HG02973 (cell line): ENCODE measurements around the gene ENHO.

Source experiments
- ATAC-seq: cut with Tn5 transposase; IDR thresholded peaks from one replicate; pipeline ENCODE4 v1.9.1; 2021; ENCODE audit warnings: moderate library complexity; ENCODE audit not compliant: unreplicated experiment

The ENHO gene

GRCh38 chr9:34555936-34556525, 33.2 kb upstream of the ENHO start:
- no peak for ATAC-seq

- no peak for ATAC-seq
Observed at GRCh38 chr9:34555500-34555899, 32.7 kb upstream of the ENHO start.

DNA sequence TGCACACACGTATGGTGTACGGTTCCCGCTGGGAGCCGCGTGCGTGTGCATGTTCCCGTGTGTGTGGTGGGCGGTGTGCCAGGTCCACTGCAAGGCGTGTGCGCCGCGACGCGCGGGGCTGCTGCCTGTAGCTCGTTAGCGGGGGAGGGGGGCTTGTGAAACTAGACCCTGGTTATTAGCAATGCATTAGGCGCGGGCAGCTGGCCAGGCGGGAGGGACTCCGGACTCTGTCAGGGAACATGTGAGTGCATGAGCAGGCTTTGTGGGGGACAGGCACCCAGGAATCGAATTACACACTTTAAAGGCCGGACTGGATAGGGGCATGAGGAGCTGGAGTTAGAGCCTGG, 32.2 kb upstream of the ENHO start:
- no peak for ATAC-seq

DNA sequence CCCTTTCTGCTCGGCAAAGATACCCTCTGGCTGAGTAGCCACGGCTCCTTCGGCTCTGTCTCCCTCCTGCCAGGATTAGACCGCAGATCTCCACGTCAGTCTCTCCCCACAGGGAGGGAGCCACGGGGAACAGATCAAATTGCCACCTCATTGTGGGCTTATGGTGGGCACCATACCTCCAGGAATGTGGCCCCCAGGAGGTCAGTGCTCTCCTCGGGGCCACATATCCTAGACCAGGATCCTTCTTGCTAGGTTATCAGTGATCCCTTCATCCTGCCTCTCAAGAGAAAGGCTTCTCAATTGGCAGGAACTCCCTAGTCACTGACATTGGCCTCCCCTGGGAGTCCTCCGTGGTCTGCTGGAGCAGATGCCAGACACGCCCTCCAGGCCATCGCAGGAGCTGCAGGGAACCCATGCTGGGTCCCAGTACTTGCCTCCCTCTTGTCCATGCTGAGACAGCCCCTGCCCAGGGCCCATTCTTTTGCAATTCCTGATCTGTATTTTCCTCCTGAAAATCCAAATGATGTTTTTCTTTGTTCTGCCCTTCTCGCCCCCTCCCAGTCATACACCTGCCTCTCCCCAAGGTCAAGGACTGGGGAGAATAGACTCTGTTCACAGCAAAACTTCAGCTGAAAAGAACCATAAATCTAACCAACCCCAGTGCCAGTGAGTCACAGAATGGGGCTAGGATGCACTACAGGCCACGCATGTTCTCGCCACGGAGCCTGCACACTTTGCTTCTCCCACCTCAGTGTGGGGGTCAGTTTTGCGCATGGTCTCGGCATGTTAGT, 31.6 kb upstream of the ENHO start:
- no peak for ATAC-seq

- ATAC-seq, result no peak
Observed at GRCh38 chr9:34553511-34554021, 30.8 kb upstream of the ENHO start.

- ATAC-seq, result no peak
Observed at GRCh38 chr9:34552986-34553385, 30.2 kb upstream of the ENHO start.

DNA sequence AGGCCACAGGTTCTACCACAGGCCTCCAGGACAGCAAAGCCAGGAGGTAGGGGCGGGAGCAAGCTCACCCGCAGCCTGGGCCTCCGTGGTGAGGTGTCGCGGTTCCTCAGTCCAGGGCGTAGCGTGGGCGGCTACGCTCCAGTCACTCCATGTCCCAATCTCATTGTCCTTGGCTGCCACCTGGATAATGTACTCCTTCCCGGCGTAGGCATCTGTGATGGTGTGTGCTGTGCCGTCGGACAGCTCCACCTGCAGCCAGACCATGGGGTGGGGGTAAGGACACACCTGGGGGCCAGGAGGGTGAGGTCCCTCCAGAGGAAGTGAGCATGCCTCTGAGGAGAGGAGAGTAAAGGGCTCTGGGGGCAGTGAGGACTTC, 29.8 kb upstream of the ENHO start:
- no peak for ATAC-seq

- no peak for ATAC-seq
Observed at GRCh38 chr9:34551751-34552605, 29.2 kb upstream of the ENHO start.

- ATAC-seq, result no peak
Observed at GRCh38 chr9:34550681-34551270, 28.0 kb upstream of the ENHO start.

GRCh38 chr9:34550016-34550680, 27.4 kb upstream of the ENHO start:
- no peak for ATAC-seq

DNA sequence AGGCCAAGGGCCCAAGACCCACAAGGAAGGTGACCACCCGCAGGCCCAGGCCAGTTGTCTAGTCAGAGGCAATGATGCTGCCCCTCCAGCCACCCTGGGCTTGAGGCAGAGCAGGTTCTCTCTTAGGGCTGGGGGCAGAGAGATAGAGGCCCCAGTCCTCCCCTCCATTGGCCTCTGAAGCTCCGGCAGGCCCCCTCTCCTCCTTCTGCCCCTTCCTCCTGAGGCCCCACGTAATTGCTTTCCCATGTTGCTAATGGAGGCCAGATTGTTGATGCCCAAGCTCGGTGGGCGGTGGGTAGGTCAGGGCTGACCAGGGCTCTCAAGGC, 26.6 kb upstream of the ENHO start:
- no peak for ATAC-seq

- ATAC-seq, result no peak
Observed at GRCh38 chr9:34547960-34548611, 25.3 kb upstream of the ENHO start.

DNA sequence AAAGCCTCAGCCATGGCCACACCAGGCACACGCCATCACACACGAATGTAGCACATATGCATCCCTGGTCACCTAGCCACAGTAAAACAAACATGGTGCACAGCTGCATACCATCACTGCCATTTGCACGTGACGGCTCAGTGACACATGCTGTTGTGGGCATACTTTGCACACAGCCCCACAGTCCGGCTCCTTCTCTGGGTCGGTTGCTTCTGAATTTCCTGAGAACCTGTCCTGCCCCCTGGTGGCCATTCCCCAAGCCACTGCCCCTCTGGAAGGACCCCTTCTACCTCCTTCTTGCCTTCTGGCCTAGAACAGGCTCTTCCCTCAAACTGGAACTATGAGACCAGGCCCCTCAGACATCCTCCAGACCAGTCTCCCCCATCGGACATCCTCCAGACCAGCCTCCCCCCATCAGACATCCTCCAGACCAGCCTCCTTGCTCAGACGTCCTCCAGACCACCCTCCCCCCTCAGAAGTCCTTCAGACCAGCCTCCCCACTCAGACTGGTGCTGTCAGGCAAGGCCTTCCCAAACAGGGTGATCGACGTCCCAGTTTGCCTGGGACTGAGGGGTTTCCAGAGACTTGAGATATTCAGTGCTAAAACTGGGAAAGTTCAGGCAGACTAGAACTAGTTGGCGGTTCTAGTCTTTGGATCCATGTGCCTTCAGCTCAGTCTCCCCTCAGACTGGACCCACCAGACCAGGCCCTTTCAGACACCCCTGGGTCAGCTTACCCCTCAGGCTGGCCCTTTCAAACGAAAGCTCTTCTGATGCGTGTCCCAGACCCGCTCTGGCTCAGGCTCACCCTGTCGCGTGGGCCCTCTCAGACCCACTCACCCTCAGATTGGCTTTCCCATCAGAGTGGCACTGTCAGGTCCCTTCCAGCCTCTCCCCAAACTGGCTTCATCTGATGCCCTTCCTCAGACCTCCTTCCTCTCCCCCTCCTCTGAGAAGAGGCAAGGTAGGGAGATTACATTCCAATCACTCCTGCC, 24.3 kb upstream of the ENHO start:
- no peak for ATAC-seq

GRCh38 chr9:34546102-34546833, 23.5 kb upstream of the ENHO start:
- ATAC-seq, result no peak

GRCh38 chr9:34545497-34545896, 22.7 kb upstream of the ENHO start:
- no peak for ATAC-seq

DNA sequence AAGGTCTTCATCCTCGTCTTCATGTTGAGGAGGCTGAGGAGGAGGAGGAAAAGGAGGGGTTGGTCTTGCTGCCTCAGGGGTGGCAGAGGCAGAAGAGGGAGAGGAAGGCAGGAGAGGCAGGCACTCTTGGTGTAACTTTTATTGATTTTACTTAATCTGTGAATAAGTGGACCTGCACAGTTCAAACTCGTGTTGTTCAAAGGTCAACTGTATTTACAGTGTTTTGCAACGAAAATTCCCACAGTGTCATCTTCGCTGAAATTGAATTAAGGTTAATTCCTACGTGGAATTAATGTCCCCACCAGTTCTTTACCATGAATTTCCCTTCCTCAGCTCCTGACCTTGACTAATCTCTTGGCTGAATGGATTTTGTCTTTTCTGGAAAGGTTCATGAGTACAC, 21.2 kb upstream of the ENHO start:
- ATAC-seq, result no peak

DNA sequence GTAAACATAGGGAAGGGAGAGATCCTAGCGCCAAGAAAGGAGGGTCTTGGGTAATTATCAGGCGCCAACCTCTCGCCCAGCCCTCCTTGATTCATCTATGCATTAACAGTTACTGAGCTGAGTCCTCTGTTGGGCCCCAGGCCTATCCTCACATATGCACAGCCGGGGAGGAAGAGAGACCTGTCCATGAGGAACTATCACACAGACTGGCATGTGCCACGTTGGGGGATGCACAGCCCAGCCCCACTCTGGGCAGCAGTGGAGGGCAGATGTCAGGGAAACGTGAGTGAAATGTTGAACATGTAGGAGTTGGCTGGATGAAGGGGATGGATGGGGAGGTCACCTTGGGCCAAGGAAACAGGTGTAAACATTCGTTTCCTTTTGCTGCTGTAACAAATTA, 18.8 kb upstream of the ENHO start:
- no peak for ATAC-seq

GRCh38 chr9:34540827-34541226, 18.0 kb upstream of the ENHO start:
- ATAC-seq, result no peak

DNA sequence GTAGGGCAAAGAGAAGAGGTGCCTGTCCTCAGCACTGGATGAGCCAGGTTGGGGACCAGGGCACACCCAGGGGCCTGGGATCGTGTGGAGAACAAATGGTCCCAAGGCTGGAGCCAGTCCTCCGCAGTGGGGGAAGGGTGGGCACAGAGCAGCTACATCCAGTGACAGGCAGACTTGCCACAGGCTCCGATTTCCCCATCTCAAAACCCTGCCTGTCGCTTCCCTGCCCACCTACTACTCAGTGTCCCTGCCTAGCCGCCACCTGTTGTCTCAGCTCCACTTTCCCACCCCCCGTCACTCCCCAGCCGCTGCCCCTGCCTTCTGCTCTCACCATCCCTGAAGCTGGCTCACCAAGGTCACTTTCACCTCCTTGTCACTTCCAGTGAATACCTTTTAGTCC, 13.9 kb upstream of the ENHO start:
- no peak for ATAC-seq
